SU-DHL-6 (cell line): ENCODE data around the gene PFKFB2.

ENCODE experiments used
- CTCF ChIP-seq: fragments of 200-600 bp; sonication (generic); IDR thresholded peaks from one replicate; pipeline ENCODE4 v1.5.1; 2017; ENCODE audit warnings: antibody characterized with exemption, mild to moderate bottlenecking, low read length, moderate library complexity; ENCODE audit not compliant: insufficient read depth, poor library complexity, severe bottlenecking
- EZH2phosphoT487 ChIP-seq: fragments of 200-600 bp; sonication (generic), shearing (Covaris generic); conservative IDR thresholded peaks from 2 replicates; pipeline ENCODE4 v1.6.1; 2018; ENCODE audit warnings: mild to moderate bottlenecking, antibody characterized with exemption, low read length, moderate library complexity, mixed read lengths

- no peak for TF ChIP-seq CTCF
- no peak for TF ChIP-seq EZH2phosphoT487
Measured at GRCh38 chr1:207034208-207034607, 18.9 kb upstream of the PFKFB2 start.
